GM23338 (cell line): ENCODE results near the gene KRT9. TPM values are rescaled to one million over a fixed set of nuclear protein-coding genes. Genes with fewer than 3 reads are reported as not detected.

ENCODE experiments used
- microRNA-seq: library from miRNA; unstranded; fragments of <30 nt; microRNA quantifications from one replicate; pipeline ENCODE4, GENCODE V29; 2017
- polyA plus RNA-seq: library from polyadenylated mRNA; unstranded; fragments of >200 nt; fragmentation: Nextera tagmentation; extraction: Ambion mirVana; gene quantifications from 2 replicates; pipeline ENCODE4 v1.2.1, GENCODE V29; 2016
- total RNA-seq: library from RNA; depleted of rRNA; stranded (reverse); fragments of >200 nt; shearing (Covaris generic); gene quantifications from 2 replicates; pipeline ENCODE4 v1.2.3, GENCODE V29; 2014; rRNA removed

Gene KRT9
- total and polyA plus RNA-seq, 2 experiments from 2014 or later = not detected

Small RNA genes lying within 50 kb of the gene (microRNA-seq; reads per million reads assigned to microRNA genes)
- not detected for gene MIR6510

Other genes with a start within 250 kb of the KRT9 start
- not detected in 2 replicates for gene KRT33A, start 221.2 kb downstream of the KRT9 start, total RNA-seq
- gene KRT33A, start 221.2 kb downstream of the KRT9 start, polyA plus RNA-seq = not detected in 2 replicates
- not detected in 2 replicates for gene KRT33B, start 202.2 kb downstream of the KRT9 start, total RNA-seq
- not detected in 2 replicates for gene KRT33B, start 202.2 kb downstream of the KRT9 start, polyA plus RNA-seq
- gene KRT34, start 189.8 kb downstream of the KRT9 start, total RNA-seq = not detected in 2 replicates
- not detected in 2 replicates for gene KRT34, start 189.8 kb downstream of the KRT9 start, polyA plus RNA-seq
- not detected in 2 replicates for gene KRT31, start 174.5 kb downstream of the KRT9 start, total RNA-seq
- gene KRT31, start 174.5 kb downstream of the KRT9 start, polyA plus RNA-seq = not detected in 2 replicates
- not detected in 2 replicates for gene KRT37, start 147.5 kb downstream of the KRT9 start, total RNA-seq
- gene KRT37, start 147.5 kb downstream of the KRT9 start, polyA plus RNA-seq = not detected in 2 replicates
- gene KRT38, start 131.1 kb downstream of the KRT9 start, total RNA-seq = not detected in 2 replicates
- gene KRT38, start 131.1 kb downstream of the KRT9 start, polyA plus RNA-seq = not detected in 2 replicates
- gene KRT32, start 104.7 kb downstream of the KRT9 start, total RNA-seq = not detected in 2 replicates
- gene KRT32, start 104.7 kb downstream of the KRT9 start, polyA plus RNA-seq = not detected in 2 replicates
- not detected in 2 replicates for gene KRT35, start 90.9 kb downstream of the KRT9 start, total RNA-seq
- gene KRT35, start 90.9 kb downstream of the KRT9 start, polyA plus RNA-seq = not detected in 2 replicates
- not detected in 2 replicates for gene KRT36, start 82.1 kb downstream of the KRT9 start, total RNA-seq
- not detected in 2 replicates for gene KRT36, start 82.1 kb downstream of the KRT9 start, polyA plus RNA-seq
- gene KRT13, start 66.4 kb downstream of the KRT9 start, total RNA-seq = not detected in 2 replicates
- gene KRT13, start 66.4 kb downstream of the KRT9 start, polyA plus RNA-seq = not detected in 2 replicates
- gene KRT15, start 53.2 kb downstream of the KRT9 start, total RNA-seq = 0.03 and 1.2 TPM in 2 replicates
- not detected in 2 replicates for gene KRT15, start 53.2 kb downstream of the KRT9 start, polyA plus RNA-seq
- gene KRT19, start 43.8 kb downstream of the KRT9 start, total RNA-seq = 109 and 134 TPM in 2 replicates
- 105 and 112 TPM in 2 replicates for gene KRT19, start 43.8 kb downstream of the KRT9 start, polyA plus RNA-seq
- not detected in 2 replicates for gene KRT14, start 14.8 kb upstream of the KRT9 start, total RNA-seq
- gene KRT14, start 14.8 kb upstream of the KRT9 start, polyA plus RNA-seq = not detected in 2 replicates
- gene KRT16, start 40.7 kb upstream of the KRT9 start, total RNA-seq = not detected in 2 replicates
- gene KRT16, start 40.7 kb upstream of the KRT9 start, polyA plus RNA-seq = not detected in 2 replicates
- 0.63 TPM in 1 of 2 replicates, not detected in the other for gene KRT17, start 52.5 kb upstream of the KRT9 start, total RNA-seq
- 1.8 TPM in 2 replicates for gene KRT17, start 52.5 kb upstream of the KRT9 start, polyA plus RNA-seq
- gene EIF1, start 116.8 kb upstream of the KRT9 start, total RNA-seq = 270 and 272 TPM in 2 replicates
- gene EIF1, start 116.8 kb upstream of the KRT9 start, polyA plus RNA-seq = 525 and 603 TPM in 2 replicates
- gene GAST, start 140.3 kb upstream of the KRT9 start, total RNA-seq = not detected in 2 replicates
- gene GAST, start 140.3 kb upstream of the KRT9 start, polyA plus RNA-seq = not detected in 2 replicates
- 2.2 and 3.5 TPM in 2 replicates for gene HAP1, start 162.6 kb upstream of the KRT9 start, total RNA-seq
- 1.4 and 1.6 TPM in 2 replicates for gene HAP1, start 162.6 kb upstream of the KRT9 start, polyA plus RNA-seq
- 160 and 177 TPM in 2 replicates for gene JUP, start 214.7 kb upstream of the KRT9 start, total RNA-seq
- 45.5 and 47.2 TPM in 2 replicates for gene JUP, start 214.7 kb upstream of the KRT9 start, polyA plus RNA-seq
- gene P3H4, start 239.9 kb upstream of the KRT9 start, total RNA-seq = 27.9 and 33.3 TPM in 2 replicates
- 16.0 and 17.0 TPM in 2 replicates for gene P3H4, start 239.9 kb upstream of the KRT9 start, polyA plus RNA-seq
- 137 and 151 TPM in 2 replicates for gene FKBP10, start 240.9 kb upstream of the KRT9 start, total RNA-seq
- 26.2 and 32.2 TPM in 2 replicates for gene FKBP10, start 240.9 kb upstream of the KRT9 start, polyA plus RNA-seq